ENCODE results near the gene ADRM1.

Gene ADRM1

DNA sequence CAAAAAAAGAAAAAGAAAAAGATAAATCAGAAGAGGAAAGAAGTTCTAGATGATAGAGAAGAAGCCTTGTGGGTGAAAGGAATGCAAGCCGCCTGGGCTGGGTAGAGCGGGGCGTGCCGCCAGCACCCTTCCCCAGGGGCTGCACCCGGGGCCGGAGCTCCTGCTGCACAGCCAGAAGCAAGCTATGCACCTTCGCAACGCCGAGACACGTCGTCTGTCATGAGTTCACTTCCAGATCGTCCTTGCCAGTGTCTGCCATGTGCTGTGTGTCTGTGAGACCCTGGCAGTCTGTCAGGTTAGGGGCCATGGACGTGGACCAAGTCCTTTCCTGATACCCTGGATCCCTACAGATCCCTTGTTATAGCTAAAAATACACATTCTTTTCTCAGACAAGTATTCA lies 25.5 kb upstream of the ADRM1 start:
- Histone ChIP-seq H3K79me2 (ENCODE audit: low read length) (no peaks in the 10 kb centered on the region), H3K36me3 (replicated peaks; ENCODE audit: low read depth, low read length) (peaks cover 29% of the 10 kb centered on the region), H3K4me3 (ENCODE audit: low read length) (no peak overlapping the region), H3K9me3 (ENCODE audit: insufficient read depth, low read length) (no peaks in the 10 kb centered on the region), H3K4me2 (ENCODE audit: low read length) (no peak overlapping the region), H3K27me3 (ENCODE audit: low read depth, low read length) (no peaks in the 10 kb centered on the region), H3K27ac (ENCODE audit: low read length) (no peak overlapping the region), H4K20me1 (ENCODE audit: insufficient read depth, low read length) (no peaks in the 10 kb centered on the region), H2AFZ (ENCODE audit: low read depth, low read length) (no peak overlapping the region), H3K4me1 (ENCODE audit: low read length) (no peaks in the 10 kb centered on the region), H3K9ac (ENCODE audit: low read length) (no peak overlapping the region)
- TF ChIP-seq EZH2phosphoT487 (IDR thresholded peaks at IDR 0.05; ENCODE audit: low read depth) = no peak
- TF ChIP-seq, protein P1, sequence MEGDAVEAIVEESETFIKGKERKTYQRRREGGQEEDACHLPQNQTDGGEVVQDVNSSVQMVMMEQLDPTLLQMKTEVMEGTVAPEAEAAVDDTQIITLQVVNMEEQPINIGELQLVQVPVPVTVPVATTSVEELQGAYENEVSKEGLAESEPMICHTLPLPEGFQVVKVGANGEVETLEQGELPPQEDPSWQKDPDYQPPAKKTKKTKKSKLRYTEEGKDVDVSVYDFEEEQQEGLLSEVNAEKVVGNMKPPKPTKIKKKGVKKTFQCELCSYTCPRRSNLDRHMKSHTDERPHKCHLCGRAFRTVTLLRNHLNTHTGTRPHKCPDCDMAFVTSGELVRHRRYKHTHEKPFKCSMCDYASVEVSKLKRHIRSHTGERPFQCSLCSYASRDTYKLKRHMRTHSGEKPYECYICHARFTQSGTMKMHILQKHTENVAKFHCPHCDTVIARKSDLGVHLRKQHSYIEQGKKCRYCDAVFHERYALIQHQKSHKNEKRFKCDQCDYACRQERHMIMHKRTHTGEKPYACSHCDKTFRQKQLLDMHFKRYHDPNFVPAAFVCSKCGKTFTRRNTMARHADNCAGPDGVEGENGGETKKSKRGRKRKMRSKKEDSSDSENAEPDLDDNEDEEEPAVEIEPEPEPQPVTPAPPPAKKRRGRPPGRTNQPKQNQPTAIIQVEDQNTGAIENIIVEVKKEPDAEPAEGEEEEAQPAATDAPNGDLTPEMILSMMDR (IDR thresholded peaks at IDR 0.05; ENCODE audit: low read depth, low read length) = no peak

DNA sequence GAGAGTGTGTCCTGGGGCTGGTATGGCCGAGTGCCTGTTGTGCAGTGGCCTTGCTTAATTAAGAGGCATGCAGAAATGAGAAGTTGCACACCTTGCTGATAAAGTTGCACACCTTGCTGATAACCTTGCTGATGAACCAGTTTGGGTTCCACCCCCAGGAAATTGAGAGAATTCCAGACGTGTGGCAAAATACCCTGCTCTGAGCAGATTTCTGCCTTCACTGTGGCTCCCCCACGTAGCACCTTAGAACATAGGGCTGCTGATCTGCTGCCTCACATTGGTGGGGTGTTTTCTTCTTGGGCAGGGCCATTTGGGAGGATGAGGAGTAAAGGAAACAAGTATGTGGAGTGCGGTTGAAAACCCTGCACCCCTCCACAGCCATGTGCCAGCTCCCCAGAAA lies 22.5 kb upstream of the ADRM1 start:
- Histone ChIP-seq H3K9me3 (ENCODE audit: insufficient read depth, low read length) (no peaks in the 10 kb centered on the region), H3K9ac (ENCODE audit: low read length) (no peak overlapping the region), H3K27ac (ENCODE audit: low read length) (no peak overlapping the region), H3K79me2 (ENCODE audit: low read length) (no peaks in the 10 kb centered on the region), H3K4me2 (ENCODE audit: low read length) (no peak overlapping the region), H2AFZ (ENCODE audit: low read depth, low read length) (no peak overlapping the region), H3K4me3 (ENCODE audit: low read length) (no peak overlapping the region), H3K36me3 (replicated peaks; ENCODE audit: low read depth, low read length) (peaks cover 38% of the 10 kb centered on the region), H4K20me1 (ENCODE audit: insufficient read depth, low read length) (no peaks in the 10 kb centered on the region), H3K27me3 (ENCODE audit: low read depth, low read length) (no peaks in the 10 kb centered on the region), H3K4me1 (ENCODE audit: low read length) (no peaks in the 10 kb centered on the region)
- TF ChIP-seq EZH2phosphoT487 (IDR thresholded peaks at IDR 0.05; ENCODE audit: low read depth) = no peak
- TF ChIP-seq, protein P1 (IDR thresholded peaks at IDR 0.05; ENCODE audit: low read depth, low read length) = no peak

- peaks cover 38% of the 10 kb centered on the region for H3K36me3 ChIP-seq (replicated peaks; ENCODE audit: low read depth, low read length)
- no peaks in the 10 kb centered on the region for H3K79me2 ChIP-seq (ENCODE audit: low read length)
- no peak overlapping the region for H3K4me3 ChIP-seq (ENCODE audit: low read length)
- no peaks in the 10 kb centered on the region for H4K20me1 ChIP-seq (ENCODE audit: insufficient read depth, low read length)
- no peak overlapping the region for H2AFZ ChIP-seq (ENCODE audit: low read depth, low read length)
- H3K27me3 ChIP-seq (ENCODE audit: low read depth, low read length) = no peaks in the 10 kb centered on the region
- no peak overlapping the region for H3K27ac ChIP-seq (ENCODE audit: low read length)
- H3K9ac ChIP-seq (ENCODE audit: low read length) = no peak overlapping the region
- H3K4me2 ChIP-seq (ENCODE audit: low read length) = no peak overlapping the region
- H3K4me1 ChIP-seq (ENCODE audit: low read length) = no peaks in the 10 kb centered on the region
- TF ChIP-seq EZH2phosphoT487 (IDR thresholded peaks at IDR 0.05; ENCODE audit: low read depth) = no peak
- TF ChIP-seq, protein P1 (IDR thresholded peaks at IDR 0.05; ENCODE audit: low read depth, low read length) = no peak
- H3K9me3 ChIP-seq (ENCODE audit: insufficient read depth, low read length) = no peaks in the 10 kb centered on the region
Observed at GRCh38 chr20:62281161-62281933, 21.4 kb upstream of the ADRM1 start.

DNA sequence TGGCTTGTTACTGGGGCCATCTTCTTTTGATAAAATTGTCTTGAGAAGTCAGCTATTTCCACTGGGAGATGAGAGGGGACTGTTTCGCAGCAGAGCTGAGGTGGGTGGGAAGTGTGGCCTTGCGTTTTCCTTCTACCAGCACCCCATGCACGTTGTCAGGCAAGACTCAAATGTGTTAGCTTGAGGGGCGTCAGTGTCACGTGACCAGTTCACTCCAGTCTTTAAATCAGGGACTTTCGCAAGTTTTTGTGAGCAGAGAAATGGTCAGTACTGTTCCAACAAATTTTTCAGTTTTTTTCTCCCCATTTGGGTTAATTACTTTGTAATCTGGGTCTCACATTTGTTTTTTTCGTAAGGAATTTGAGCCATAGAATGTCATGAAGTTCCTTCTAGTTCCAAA lies 20.7 kb upstream of the ADRM1 start:
- Histone ChIP-seq H2AFZ (ENCODE audit: low read depth, low read length) (no peak overlapping the region), H3K79me2 (ENCODE audit: low read length) (no peaks in the 10 kb centered on the region), H3K4me2 (ENCODE audit: low read length) (no peak overlapping the region), H3K4me1 (ENCODE audit: low read length) (no peaks in the 10 kb centered on the region), H3K36me3 (replicated peaks; ENCODE audit: low read depth, low read length) (peaks cover 38% of the 10 kb centered on the region), H3K27ac (ENCODE audit: low read length) (no peak overlapping the region), H4K20me1 (ENCODE audit: insufficient read depth, low read length) (no peaks in the 10 kb centered on the region), H3K4me3 (ENCODE audit: low read length) (no peak overlapping the region), H3K9me3 (ENCODE audit: insufficient read depth, low read length) (no peaks in the 10 kb centered on the region), H3K9ac (ENCODE audit: low read length) (no peak overlapping the region), H3K27me3 (ENCODE audit: low read depth, low read length) (no peaks in the 10 kb centered on the region)
- TF ChIP-seq, protein P1 (IDR thresholded peaks at IDR 0.05; ENCODE audit: low read depth, low read length) = no peak
- TF ChIP-seq EZH2phosphoT487 (IDR thresholded peaks at IDR 0.05; ENCODE audit: low read depth) = no peak

All from OCI-LY3 (cell line).